Mesothelial cell of epicardium (in vitro differentiated cells): ENCODE measurements around the gene WSCD2. TPM values are rescaled to one million over a fixed set of nuclear protein-coding genes. Genes with fewer than 3 reads are reported as not detected.

Experiments used
- DNase-seq, 2 experiments: peaks; one replicate each; pipeline ENCODE4 v3.0.0; 2021; ENCODE audit warnings: low spot score in 2 of 2; ENCODE audit not compliant: unreplicated experiment in 2 of 2
- H3K27ac Mint-ChIP-seq: 2 replicates; pipeline ENCODE4 v1.8.0; 2021; ENCODE audit warnings: mixed read lengths
- H3K27me3 Mint-ChIP-seq: 2 replicates; pipeline ENCODE4 v1.8.0; 2021; ENCODE audit warnings: low read depth, mixed read lengths
- H3K36me3 Mint-ChIP-seq: 2 replicates; pipeline ENCODE4 v1.8.0; 2021; ENCODE audit warnings: mixed read lengths
- H3K4me1 Mint-ChIP-seq: 2 replicates; pipeline ENCODE4 v1.8.0; 2021; ENCODE audit warnings: mixed read lengths
- H3K4me3 Mint-ChIP-seq: 2 replicates; pipeline ENCODE4 v1.8.0; 2021; ENCODE audit warnings: mild to moderate bottlenecking, moderate library complexity, mixed read lengths
- H3K9me3 Mint-ChIP-seq: 2 replicates; pipeline ENCODE4 v1.8.0; 2021; ENCODE audit warnings: mixed read lengths
- total RNA-seq: library from RNA; stranded (reverse); gene quantifications from 3 replicates; pipeline ENCODE4 v1.2.1, GENCODE V29; 2021
- TF ChIP-seq, protein P1 (sequence below): fragments of 200-600 bp; sonication (generic); IDR thresholded peaks from one replicate; pipeline ENCODE4 v1.5.0; 2021; ENCODE audit warnings: antibody characterized with exemption; ENCODE audit not compliant: unreplicated experiment

Gene WSCD2
- total RNA-seq, 1 donor from 2014 or later: 0.13 TPM

DNA sequence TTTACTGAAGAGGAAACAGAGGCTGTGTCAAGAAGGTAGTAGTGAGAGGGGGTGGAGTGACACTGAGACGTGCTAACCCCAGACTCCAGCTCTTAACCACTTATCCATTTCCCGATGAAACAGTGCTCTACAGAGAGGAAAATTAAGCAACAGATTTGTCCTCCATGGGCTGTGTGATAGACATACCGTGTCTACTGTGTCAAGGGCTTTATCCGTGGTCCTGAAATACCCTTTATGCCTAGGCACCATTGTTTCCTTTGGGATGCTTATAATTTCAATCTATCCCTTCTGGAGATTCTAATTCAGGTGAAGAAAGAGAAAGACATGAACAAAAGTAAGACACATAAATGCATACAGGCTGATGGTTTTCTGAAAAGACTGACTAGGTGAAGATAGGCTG lies 138.4 kb downstream of the WSCD2 start:
- TF ChIP-seq, protein P1, sequence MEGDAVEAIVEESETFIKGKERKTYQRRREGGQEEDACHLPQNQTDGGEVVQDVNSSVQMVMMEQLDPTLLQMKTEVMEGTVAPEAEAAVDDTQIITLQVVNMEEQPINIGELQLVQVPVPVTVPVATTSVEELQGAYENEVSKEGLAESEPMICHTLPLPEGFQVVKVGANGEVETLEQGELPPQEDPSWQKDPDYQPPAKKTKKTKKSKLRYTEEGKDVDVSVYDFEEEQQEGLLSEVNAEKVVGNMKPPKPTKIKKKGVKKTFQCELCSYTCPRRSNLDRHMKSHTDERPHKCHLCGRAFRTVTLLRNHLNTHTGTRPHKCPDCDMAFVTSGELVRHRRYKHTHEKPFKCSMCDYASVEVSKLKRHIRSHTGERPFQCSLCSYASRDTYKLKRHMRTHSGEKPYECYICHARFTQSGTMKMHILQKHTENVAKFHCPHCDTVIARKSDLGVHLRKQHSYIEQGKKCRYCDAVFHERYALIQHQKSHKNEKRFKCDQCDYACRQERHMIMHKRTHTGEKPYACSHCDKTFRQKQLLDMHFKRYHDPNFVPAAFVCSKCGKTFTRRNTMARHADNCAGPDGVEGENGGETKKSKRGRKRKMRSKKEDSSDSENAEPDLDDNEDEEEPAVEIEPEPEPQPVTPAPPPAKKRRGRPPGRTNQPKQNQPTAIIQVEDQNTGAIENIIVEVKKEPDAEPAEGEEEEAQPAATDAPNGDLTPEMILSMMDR: no peak
- no peak for DNase-seq
- no peak overlapping the region for H3K4me3 Mint-ChIP-seq

DNA sequence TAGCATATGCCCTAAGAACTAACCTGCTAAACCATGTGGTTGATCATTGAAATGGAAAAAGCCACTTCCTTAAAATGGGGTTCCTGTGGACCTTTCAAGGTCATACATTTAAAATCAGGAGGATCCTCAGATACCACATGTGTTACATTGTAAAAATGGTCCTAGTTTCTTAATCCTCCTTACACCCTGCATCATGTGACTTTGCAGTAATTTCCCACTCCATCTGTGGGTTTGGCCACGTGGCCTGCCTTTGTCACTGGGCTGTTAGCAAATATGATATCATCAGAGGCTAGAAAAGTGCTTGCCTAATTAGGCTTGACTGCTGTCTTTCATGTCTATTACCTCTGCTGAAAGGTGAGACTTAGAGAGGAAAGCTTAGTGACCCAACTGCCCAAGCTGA lies 139.3 kb downstream of the WSCD2 start:
- Mint-ChIP-seq H3K9me3 (peaks cover 4% of the 10 kb centered on the region), H3K27me3 (peaks cover 18% of the 10 kb centered on the region), H3K27ac (no peak overlapping the region), H3K4me1 (no peaks in the 10 kb centered on the region), H3K4me3 (no peak overlapping the region), H3K36me3 (no peaks in the 10 kb centered on the region)
- TF ChIP-seq, protein P1: no peak
- DNase-seq: no peak

More for the DNA sequence above, 138.4 kb downstream of the WSCD2 start:
- Mint-ChIP-seq H3K9me3 (peaks cover 7% of the 10 kb centered on the region), H3K27me3 (peaks cover 18% of the 10 kb centered on the region), H3K4me1 (no peaks in the 10 kb centered on the region), H3K36me3 (no peaks in the 10 kb centered on the region), H3K27ac (no peak overlapping the region)

DNA sequence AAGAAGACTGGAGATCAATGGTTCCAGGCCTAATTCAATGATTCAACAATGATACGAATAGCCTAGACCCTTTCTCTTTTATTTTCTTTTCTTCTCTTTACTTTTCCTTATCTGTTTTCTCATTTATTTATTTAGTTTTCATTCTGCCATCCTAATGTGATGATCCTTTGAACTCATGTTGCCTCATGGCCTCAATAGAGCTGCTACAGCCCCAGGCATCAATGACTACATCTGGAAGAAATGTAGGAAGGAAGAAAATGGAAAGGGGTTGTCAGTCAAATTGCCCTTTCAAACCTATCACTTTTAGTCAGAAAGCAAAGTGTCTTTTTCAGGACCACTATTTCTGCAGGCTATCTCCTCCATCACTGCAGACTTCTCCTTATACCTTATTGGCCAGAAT lies 140.1 kb downstream of the WSCD2 start:
- Mint-ChIP-seq H3K9me3 (peaks cover 4% of the 10 kb centered on the region), H3K27me3 (peaks cover 22% of the 10 kb centered on the region), H3K4me1 (no peaks in the 10 kb centered on the region), H3K4me3 (no peak overlapping the region), H3K27ac (no peak overlapping the region), H3K36me3 (no peaks in the 10 kb centered on the region)
- TF ChIP-seq, protein P1: no peak
- DNase-seq: no peak

DNA sequence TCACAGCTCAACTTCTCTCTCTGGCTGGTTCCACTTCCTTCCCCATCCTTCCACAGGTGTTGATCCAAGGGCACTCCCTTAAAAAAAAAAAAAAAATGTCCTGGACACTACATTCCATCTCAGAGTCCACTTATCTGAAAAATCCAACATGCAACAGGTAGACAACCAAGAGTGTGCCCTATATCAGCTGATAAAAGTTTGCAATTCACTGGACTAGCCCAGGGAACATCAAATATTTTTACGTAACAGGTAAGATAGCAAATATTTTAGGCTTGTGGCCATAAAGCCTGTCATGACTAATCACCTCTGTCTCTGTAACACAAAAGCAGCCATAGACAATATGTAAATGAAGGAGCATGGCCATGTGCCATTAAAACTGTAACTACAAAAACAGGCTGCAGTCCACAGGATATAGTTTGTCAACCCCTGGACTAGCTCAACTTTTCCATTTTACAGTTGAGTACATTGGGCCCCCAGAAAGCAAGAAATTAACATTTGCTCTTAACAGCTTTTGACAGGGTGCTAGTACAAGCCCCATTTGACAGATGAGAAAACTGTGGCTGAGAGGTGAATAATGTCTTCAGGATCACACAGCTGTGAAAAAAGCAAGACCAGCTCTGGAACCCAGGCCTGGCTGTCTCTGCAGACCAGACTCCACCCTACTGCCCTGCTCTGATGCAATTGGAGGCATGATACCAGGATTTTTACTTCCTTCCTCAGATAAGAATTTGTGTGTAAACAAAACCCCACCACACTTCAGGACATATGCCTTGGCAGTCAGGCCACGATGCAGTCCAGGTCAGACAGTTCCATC lies 141.2 kb downstream of the WSCD2 start:
- H3K27me3 Mint-ChIP-seq: peaks cover 23% of the 10 kb centered on the region
- H3K27ac Mint-ChIP-seq: no peak overlapping the region
- no peaks in the 10 kb centered on the region for H3K4me1 Mint-ChIP-seq
- TF ChIP-seq, protein P1: no peak
- peaks cover 4% of the 10 kb centered on the region for H3K9me3 Mint-ChIP-seq
- no peaks in the 10 kb centered on the region for H3K36me3 Mint-ChIP-seq
- H3K4me3 Mint-ChIP-seq: no peak overlapping the region
- no peak for DNase-seq

- TF ChIP-seq, protein P1: no peak
- Mint-ChIP-seq H3K36me3 (no peaks in the 10 kb centered on the region), H3K4me3 (no peak overlapping the region)
Measured at GRCh38 chr12:108270849-108271143, 141.7 kb downstream of the WSCD2 start.

More at GRCh38 chr12:108270849-108271143, 141.7 kb downstream of the WSCD2 start:
- no peak for DNase-seq
- Mint-ChIP-seq H3K4me1 (no peaks in the 10 kb centered on the region), H3K9me3 (peaks cover 4% of the 10 kb centered on the region), H3K27ac (no peak overlapping the region), H3K27me3 (peaks cover 26% of the 10 kb centered on the region)
